Osteocyte (in vitro differentiated cells): ENCODE data around the gene TICAM2. TPM values are rescaled to one million over a fixed set of nuclear protein-coding genes. Genes with fewer than 3 reads are reported as not detected.

ENCODE experiments used
- DNase-seq: peaks from one replicate; pipeline ENCODE4 v3.0.0; 2021; ENCODE audit warnings: mixed read lengths; ENCODE audit not compliant: unreplicated experiment; ENCODE audit errors: extremely low spot score
- H3K27ac Mint-ChIP-seq: one replicate; pipeline ENCODE4 v1.8.0; 2021; ENCODE audit warnings: mild to moderate bottlenecking, mixed read lengths; ENCODE audit not compliant: unreplicated experiment
- H3K27me3 Mint-ChIP-seq: one replicate; pipeline ENCODE4 v1.8.0; 2021; ENCODE audit warnings: mixed read lengths; ENCODE audit not compliant: unreplicated experiment
- H3K36me3 Mint-ChIP-seq: one replicate; pipeline ENCODE4 v1.8.0; 2021; ENCODE audit warnings: mixed read lengths; ENCODE audit not compliant: unreplicated experiment
- H3K4me1 Mint-ChIP-seq: one replicate; pipeline ENCODE4 v1.8.0; 2021; ENCODE audit warnings: mixed read lengths; ENCODE audit not compliant: unreplicated experiment
- H3K4me3 Mint-ChIP-seq: one replicate; pipeline ENCODE4 v1.8.0; 2021; ENCODE audit warnings: mild to moderate bottlenecking, moderate library complexity, mixed read lengths; ENCODE audit not compliant: unreplicated experiment
- H3K9me3 Mint-ChIP-seq: one replicate; pipeline ENCODE4 v1.8.0; 2021; ENCODE audit warnings: mixed read lengths; ENCODE audit not compliant: unreplicated experiment
- total RNA-seq: library from RNA; stranded (reverse); gene quantifications from 2 replicates; pipeline ENCODE4 v1.2.1, GENCODE V29; 2021
- TF ChIP-seq, protein P1 (sequence below): fragments of 200-600 bp; sonication (generic); IDR thresholded peaks from 2 replicates; pipeline ENCODE4 v1.5.0; 2021; ENCODE audit warnings: antibody characterized with exemption, mild to moderate bottlenecking, moderate library complexity

TICAM2 gene
- total RNA-seq, 1 donor from 2014 or later = 2.8 TPM

DNA sequence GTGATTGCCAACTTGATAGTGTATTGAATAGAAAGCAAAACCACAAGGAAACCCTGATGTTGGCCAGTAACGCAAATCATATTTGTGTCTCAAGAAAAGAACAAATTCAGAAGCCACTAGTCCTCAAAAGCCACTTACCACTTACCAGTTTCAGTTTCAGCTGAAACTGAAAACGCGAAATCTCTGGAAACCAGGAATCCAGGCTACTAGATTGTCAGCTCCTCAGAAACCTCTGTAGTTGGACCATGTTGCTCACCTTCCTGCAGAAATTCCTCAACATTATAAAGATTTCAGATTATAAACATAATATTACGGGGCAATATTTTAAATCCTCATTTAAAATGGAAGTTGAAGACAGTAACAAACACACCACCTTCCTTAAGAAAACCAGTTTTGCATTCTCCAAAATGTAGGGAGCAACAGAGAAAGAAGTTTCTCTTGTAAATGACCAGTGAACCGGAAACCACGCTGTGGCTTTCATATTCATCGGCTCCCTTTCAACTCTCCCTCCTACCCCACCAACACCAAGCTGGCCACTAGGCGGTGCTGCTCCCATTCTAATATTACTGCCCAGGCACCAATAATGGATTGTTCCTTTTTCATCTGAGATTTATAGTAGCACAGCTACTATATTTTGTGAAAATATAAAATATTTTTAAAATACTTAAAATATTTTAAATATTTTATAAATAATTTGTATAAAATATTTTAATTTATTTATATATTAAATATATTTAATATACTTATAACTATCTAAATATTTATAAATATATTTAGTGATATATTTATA, 32.3 kb upstream of the TICAM2 start:
- Mint-ChIP-seq H3K9me3 (no peaks in the 10 kb centered on the region), H3K27me3 (peaks cover 21% of the 10 kb centered on the region), H3K36me3 (no peaks in the 10 kb centered on the region), H3K27ac (peak overlapping the region; percentile 52), H3K4me3 (peak overlapping the region; percentile 64), H3K4me1 (peaks cover 5% of the 10 kb centered on the region)
- peak; percentile 94 for DNase-seq
- TF ChIP-seq, protein P1, sequence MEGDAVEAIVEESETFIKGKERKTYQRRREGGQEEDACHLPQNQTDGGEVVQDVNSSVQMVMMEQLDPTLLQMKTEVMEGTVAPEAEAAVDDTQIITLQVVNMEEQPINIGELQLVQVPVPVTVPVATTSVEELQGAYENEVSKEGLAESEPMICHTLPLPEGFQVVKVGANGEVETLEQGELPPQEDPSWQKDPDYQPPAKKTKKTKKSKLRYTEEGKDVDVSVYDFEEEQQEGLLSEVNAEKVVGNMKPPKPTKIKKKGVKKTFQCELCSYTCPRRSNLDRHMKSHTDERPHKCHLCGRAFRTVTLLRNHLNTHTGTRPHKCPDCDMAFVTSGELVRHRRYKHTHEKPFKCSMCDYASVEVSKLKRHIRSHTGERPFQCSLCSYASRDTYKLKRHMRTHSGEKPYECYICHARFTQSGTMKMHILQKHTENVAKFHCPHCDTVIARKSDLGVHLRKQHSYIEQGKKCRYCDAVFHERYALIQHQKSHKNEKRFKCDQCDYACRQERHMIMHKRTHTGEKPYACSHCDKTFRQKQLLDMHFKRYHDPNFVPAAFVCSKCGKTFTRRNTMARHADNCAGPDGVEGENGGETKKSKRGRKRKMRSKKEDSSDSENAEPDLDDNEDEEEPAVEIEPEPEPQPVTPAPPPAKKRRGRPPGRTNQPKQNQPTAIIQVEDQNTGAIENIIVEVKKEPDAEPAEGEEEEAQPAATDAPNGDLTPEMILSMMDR = peak; percentile 93

DNA sequence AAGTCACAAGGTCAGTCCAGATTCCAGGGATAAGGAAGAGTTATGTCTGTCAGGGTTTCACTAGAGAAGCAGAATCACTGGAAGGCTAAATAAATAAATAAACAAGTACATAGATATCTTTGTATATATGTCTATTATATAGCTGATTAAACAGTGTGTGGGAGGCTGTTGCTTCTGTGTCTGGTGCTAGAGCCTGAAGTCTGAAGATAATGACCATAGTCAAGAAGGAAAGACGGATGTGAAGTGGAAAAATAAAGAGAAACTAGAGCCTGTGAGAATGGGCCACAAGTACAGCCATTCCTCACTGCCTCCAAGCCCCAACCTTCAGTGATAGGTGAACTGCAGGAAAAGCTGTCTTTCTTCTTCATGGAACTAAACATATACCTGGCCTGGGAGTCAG, 27.6 kb upstream of the TICAM2 start:
- H3K36me3 Mint-ChIP-seq = no peaks in the 10 kb centered on the region
- no peak overlapping the region for H3K27ac Mint-ChIP-seq
- peaks cover 2% of the 10 kb centered on the region for H3K27me3 Mint-ChIP-seq
- no peak for DNase-seq
- H3K9me3 Mint-ChIP-seq = no peaks in the 10 kb centered on the region
- TF ChIP-seq, protein P1 = no peak
- H3K4me3 Mint-ChIP-seq = no peak overlapping the region
- H3K4me1 Mint-ChIP-seq = peaks cover 7% of the 10 kb centered on the region

DNA sequence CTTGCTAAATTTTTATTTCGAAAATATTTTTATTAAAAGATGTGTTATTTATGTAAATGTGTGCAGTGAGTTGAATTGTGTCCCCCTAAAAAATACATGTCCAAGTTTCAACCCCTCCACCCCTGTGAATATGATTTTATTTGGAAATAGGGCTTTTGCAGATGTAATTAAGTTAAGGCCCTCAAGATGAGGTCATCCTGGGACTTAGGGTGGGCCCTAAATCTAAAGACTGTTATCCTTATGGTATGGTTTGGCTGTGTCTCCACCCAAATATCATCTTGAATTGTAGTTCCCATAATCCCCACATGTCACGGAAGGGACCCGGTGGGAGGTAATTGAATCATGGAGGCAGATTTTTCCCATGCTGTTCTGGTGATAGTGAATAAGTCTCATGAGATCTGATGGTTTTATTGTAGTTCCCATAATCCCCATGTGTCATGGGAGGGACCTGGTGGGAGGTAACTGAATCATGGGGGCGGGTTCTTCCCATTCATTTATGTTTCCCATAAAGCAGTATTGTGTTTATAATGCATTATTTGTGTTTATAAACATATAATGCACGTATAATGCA, 25.1 kb upstream of the TICAM2 start:
- TF ChIP-seq, protein P1 = no peak
- no peaks in the 10 kb centered on the region for H3K9me3 Mint-ChIP-seq
- no peaks in the 10 kb centered on the region for H3K27me3 Mint-ChIP-seq
- H3K4me1 Mint-ChIP-seq = peaks cover 10% of the 10 kb centered on the region
- DNase-seq = no peak
- no peak overlapping the region for H3K4me3 Mint-ChIP-seq
- H3K27ac Mint-ChIP-seq = no peak overlapping the region
- peaks cover 3% of the 10 kb centered on the region for H3K36me3 Mint-ChIP-seq

DNA sequence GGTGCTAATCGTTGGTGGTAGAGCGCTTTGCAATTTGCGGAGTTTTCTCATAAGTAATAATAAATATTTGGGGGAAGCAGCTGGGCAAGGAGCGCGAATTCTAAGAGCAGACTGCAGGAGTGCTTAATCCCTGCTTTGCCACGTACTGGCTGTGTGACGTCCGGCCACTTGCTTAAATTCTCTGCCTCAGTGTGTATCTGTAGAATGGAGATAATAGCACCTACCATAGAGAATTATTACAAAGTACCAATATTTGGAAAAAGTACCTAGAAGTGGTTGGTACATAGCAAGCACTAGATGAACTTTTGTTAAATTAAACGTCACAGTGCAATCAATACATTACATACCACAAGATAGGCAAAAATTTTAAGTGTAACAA, 24.2 kb upstream of the TICAM2 start:
- Mint-ChIP-seq H3K27me3 (no peaks in the 10 kb centered on the region), H3K4me3 (no peak overlapping the region), H3K36me3 (peaks cover 3% of the 10 kb centered on the region), H3K27ac (no peak overlapping the region), H3K9me3 (no peaks in the 10 kb centered on the region), H3K4me1 (peaks cover 17% of the 10 kb centered on the region)
- TF ChIP-seq, protein P1 = no peak
- DNase-seq = no peak
